Measurements from ENCODE around the gene NECAB2.

NECAB2 gene

DNA sequence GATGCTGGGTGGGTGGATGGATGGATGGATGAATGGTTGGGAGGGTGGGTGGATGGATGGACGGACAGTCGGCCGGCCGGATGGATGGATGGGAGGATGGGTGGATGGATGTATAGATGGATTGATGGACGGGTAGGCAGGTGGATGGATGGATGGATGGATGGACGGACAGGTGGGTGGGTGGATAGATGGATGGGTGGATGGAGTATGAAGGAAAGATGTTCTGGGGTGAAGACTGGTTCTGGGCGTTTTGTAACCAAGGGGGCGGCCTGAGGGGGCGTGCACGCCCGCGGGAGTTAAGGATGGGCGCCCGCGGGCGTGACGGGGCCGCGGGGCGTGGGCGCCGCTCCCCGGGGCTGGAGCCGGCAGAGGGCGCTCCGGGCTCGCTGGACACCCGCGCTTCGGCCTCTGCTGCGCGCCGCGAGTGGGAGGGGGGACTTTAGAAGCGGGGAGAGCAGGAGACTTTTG lies at the start of gene NECAB2:
Gene NECAB2, plus strand, starts transcription at position 407 of the 468 bp plus-strand sequence. CDS start 405 bp downstream, outside the sequence.
- DNase-seq: peak; percentile 8

- no peak for DNase-seq
Measured at GRCh38 chr16:83920894-83921491, 47.1 kb upstream of the NECAB2 start.

DNA sequence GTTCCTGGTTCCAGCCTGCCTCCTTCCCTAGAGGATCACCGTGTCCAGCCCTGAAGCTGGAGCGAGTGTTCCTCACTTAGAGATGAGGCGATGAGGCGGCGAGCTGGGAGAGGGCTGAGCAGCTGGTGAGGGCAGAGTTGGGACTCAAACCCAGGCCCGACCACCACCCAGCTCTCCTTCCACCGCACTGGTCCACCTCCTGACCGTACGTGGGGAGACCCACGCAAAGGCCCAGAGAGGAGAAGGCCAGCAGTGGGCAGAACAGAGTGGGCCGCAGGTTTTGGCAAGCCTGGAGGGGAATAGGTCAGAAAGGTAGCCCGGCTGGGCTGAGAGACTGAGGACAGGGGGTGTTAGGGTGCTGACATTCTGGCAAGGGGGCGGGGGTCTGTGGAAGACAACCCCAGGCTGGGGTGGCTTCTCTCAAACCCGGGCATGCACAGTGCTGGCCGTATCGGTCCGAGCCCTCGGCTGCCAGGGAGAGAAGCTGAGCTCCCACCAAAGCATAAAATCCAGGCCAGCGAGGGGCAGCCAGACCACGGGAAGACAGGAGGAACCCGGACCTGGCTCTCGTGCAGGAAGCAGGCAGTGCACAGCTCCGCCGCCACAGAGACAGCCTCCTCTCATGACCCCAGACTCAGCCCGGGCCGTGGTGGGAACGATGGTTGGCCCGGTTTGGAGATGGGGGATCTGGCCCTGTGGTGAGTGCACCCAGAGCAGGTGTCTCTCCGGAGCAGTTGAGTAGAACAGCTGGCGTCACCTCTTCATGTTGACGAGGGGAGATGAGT lies 44.3 kb upstream of the NECAB2 start:
- DNase-seq: no peak

GRCh38 chr16:83924686-83925085 lies 43.4 kb upstream of the NECAB2 start:
- no peak for DNase-seq

DNA sequence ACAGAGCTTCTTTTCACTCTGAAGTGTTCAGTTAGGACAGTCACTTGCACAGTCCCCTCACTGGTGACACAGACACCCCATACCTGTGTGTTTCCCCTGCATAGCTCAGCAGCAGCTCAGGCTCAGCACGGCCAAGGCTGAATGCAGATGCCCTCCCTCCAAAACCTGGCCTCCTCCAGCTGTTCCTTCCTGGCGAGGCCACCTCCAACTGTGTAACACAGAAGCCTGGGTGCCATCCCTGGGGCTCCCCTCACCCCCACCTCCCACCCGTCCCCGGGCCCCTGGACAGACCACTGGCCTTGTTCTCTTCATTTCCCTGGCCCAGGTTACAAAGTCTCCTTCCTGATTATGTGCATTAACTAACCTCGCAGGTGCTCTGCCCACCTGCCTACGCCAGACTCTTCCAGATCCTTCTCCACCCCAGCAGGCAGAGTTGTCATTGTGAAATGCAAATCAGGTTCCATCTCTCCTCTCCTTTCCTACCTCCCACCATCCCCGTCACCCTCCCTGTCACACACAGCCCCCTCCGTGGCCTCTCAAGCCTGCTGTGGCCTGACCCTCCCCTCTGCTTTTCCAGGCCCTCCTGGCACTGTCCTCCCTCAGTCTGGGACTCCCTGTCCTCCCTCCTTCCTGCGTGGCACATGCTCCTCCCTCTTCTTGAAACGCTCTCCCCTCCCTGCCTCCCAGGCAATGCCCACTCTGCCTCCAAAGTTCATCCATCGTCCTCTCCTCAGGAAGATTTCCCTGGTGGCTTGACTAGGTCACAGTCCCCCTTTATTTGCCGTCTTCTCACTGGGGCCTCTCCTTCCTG lies 42.7 kb upstream of the NECAB2 start:
- no peak for DNase-seq

DNA sequence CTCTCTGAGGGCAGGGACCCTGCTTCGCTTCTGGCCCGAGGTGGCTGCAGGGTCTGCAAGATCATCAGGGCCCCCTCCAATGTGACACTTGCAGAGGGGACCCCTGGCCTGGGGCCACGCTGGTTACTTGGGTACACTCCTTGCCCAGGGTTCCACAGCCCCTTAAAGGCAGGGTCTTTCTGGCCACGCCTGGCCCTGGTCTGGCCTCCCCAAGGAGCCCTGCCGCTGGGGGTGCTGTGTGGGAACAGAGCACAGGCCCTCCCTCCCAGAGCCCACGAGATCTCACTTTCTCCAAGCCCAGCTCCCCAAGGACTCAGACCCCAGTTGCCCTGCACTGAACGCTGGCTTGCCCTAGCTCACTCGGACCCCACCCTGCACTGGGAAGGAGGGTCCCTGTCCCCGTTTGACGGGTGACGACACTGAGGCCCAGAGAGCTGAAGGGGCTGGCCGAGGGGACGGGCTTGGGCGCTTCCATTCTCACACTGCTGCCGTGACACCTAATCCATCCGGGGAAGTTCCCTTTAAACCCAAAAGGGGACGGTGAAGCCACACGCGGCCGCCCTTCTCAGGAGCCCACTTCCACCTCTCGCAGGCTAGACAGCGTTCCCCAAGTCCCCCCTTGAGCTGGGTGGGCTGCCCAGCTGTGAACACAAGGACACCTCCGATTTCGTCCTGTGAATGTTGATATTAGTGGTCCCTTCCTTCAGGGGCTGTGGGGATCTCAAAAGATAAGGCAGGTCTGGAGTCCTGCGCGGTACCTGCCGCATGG lies 41.9 kb upstream of the NECAB2 start:
- DNase-seq: no peak

- DNase-seq: peak; percentile 39
Measured at GRCh38 chr16:83926726-83927397, 41.2 kb upstream of the NECAB2 start.

- no peak for DNase-seq
Measured at GRCh38 chr16:83928341-83929055, 39.5 kb upstream of the NECAB2 start.

GRCh38 chr16:83929811-83930555 lies 38.1 kb upstream of the NECAB2 start:
- DNase-seq: no peak

- DNase-seq: no peak
Measured at GRCh38 chr16:83930730-83931500, 37.1 kb upstream of the NECAB2 start.

GRCh38 chr16:83931556-83931955 lies 36.5 kb upstream of the NECAB2 start:
- no peak for DNase-seq

DNA sequence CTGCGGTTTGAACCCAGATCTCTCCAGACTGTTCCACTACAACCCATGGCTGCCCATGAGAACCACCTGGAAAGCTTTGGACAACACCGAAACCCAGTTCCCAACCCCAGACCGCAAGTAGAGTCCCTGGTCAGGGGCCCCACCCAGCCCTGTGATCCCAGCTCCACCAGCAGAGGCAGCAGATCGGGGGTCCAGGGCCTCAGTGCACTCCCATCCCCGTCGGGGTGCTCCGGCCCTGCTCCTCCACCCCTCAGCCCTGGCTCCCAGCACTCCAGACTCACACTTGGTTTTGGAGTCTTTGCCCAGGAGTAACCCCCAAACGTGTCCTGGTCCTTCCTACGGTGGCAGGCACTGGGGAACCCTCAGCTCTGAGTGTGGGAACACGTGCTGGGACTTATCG lies 35.7 kb upstream of the NECAB2 start:
- DNase-seq: no peak

- no peak for DNase-seq
Measured at GRCh38 chr16:83932955-83933673, 34.9 kb upstream of the NECAB2 start.

GRCh38 chr16:83933885-83934683 lies 34.0 kb upstream of the NECAB2 start:
- DNase-seq: no peak

- DNase-seq: no peak
Measured at GRCh38 chr16:83934684-83934977, 33.4 kb upstream of the NECAB2 start.

GRCh38 chr16:83935005-83935857 lies 32.8 kb upstream of the NECAB2 start:
- DNase-seq: no peak

GRCh38 chr16:83935858-83936255 lies 32.2 kb upstream of the NECAB2 start:
- DNase-seq: no peak
